K562 (cell line): ENCODE data around the gene MEGF9. TPM values are rescaled to one million over a fixed set of nuclear protein-coding genes. Genes with fewer than 3 reads are reported as not detected.

Source experiments
- ATAC-seq: fragments of 200-7000 bp; cut with Tn5 transposase; 3 replicates; pipeline ENCODE4 v1.9.1; 2020; ENCODE audit warnings: moderate library complexity
- BruUV-seq: library from RNA; stranded (reverse); fragments of 400-500 nt; replicated peaks from 2 replicates; lab custom pipeline; 2021; lab: Mats Ljungman, UMichigan
- CTCF ChIA-PET: fragments of 300-600 bp; formaldehyde crosslinking; extraction: SDS; loops from one replicate; lab custom pipeline; 2021; ENCODE audit warnings: low intra/inter-chr PET ratio; lab: Yijun Ruan, JAX
- POLR2A ChIA-PET: fragments of 300-600, 350-650 bp; sonication (Branson Sonifier 250); formaldehyde crosslinking; extraction: SDS; loops from one replicate; lab custom pipeline; 2021; ENCODE audit warnings: antibody characterized with exemption, inconsistent platforms; lab: Yijun Ruan, JAX
- DNase-seq, 4 experiments: peaks; one replicate each; pipeline versions ENCODE4 v3.0.0 to v3.0.0-alpha.2; 2011 to 2018; ENCODE audit warnings: low spot score in 3 of 4, mixed read lengths in 3 of 4; ENCODE audit errors: extremely low read depth in 1 of 4
- FAIRE-seq: peaks from 2 replicates; lab custom pipeline; 2011; peaks lifted over from hg19 to GRCh38; lab: Jason Lieb, UNC
- H2AFZ ChIP-seq: 2 replicates; pipeline ENCODE4 v1.6.0; 2011; ENCODE audit warnings: low read depth, low read length, control low read depth, inconsistent platforms
- H3K27ac ChIP-seq: fragments of 200-600 bp; 3 replicates; pipeline ENCODE4 v1.8.0; 2011; ENCODE audit warnings: low read depth, mild to moderate bottlenecking, control low read depth, inconsistent platforms, low read length, moderate library complexity, mixed read lengths; ENCODE audit errors: extremely low read depth
- H3K27me3 ChIP-seq, 2 experiments: fragments of 300-600 bp in 1 of 2; 2 replicates in 1 of 2; 3 replicates in 1 of 2; pipeline versions ENCODE4 v1.6.0 to v1.8.0; 2011; ENCODE audit warnings: inconsistent platforms in 2 of 2, low read length in 2 of 2, mild to moderate bottlenecking in 1 of 2, mixed read lengths in 1 of 2, moderate library complexity in 1 of 2; ENCODE audit not compliant: control insufficient read depth in 2 of 2, insufficient read depth in 2 of 2
- H3K36me3 ChIP-seq: fragments of 300-600 bp; 3 replicates; pipeline ENCODE4 v1.8.0; 2011; ENCODE audit warnings: mild to moderate bottlenecking, low read length, inconsistent platforms; ENCODE audit not compliant: control insufficient read depth, insufficient read depth
- H3K4me1 ChIP-seq, 2 experiments: fragments of 200-600 bp in 1 of 2; replicated peaks in 1 of 2; 2 replicates in 1 of 2; 3 replicates in 1 of 2; pipeline versions ENCODE4 v1.5.1 to v1.8.0; 2011; ENCODE audit warnings: inconsistent platforms in 2 of 2, low read length in 2 of 2, mild to moderate bottlenecking in 1 of 2, mixed read lengths in 1 of 2, moderate library complexity in 1 of 2; ENCODE audit not compliant: control insufficient read depth in 2 of 2, insufficient read depth in 2 of 2
- H3K4me2 ChIP-seq: 2 replicates; pipeline ENCODE4 v1.6.1; 2011; ENCODE audit warnings: low read length, control low read depth, inconsistent platforms, mixed read lengths; ENCODE audit not compliant: insufficient read depth
- H3K4me3 ChIP-seq: fragments of 200-600 bp; sonication (generic), shearing (Covaris generic); 2 replicates; pipeline ENCODE4 v1.5.1; 2016; ENCODE audit warnings: control low read depth, inconsistent platforms
- H3K79me2 ChIP-seq: fragments of 200-600 bp; 3 replicates; pipeline ENCODE4 v1.8.0; 2011; ENCODE audit warnings: low read length, inconsistent platforms; ENCODE audit not compliant: control insufficient read depth, insufficient read depth
- H3K9ac ChIP-seq, 2 experiments: 2 replicates each; pipeline versions ENCODE4 v1.6.0 to v1.6.1; 2011; ENCODE audit warnings: low read depth in 2 of 2, low read length in 2 of 2, control low read depth in 1 of 2, inconsistent platforms in 1 of 2, mild to moderate bottlenecking in 1 of 2, mixed read lengths in 1 of 2; ENCODE audit not compliant: insufficient read depth in 1 of 2
- H3K9me1 ChIP-seq: one replicate; pipeline ENCODE4 v1.6.0; 2011; ENCODE audit warnings: inconsistent platforms, mild to moderate bottlenecking, low read length, moderate library complexity; ENCODE audit not compliant: control insufficient read depth, insufficient read depth
- H3K9me3 ChIP-seq: replicated peaks from 2 replicates; pipeline ENCODE4 v1.5.1; 2011; ENCODE audit warnings: low read depth, low read length, inconsistent platforms; ENCODE audit not compliant: control insufficient read depth, insufficient read depth
- H4K20me1 ChIP-seq: replicated peaks from 2 replicates; pipeline ENCODE4 v1.6.1; 2011; ENCODE audit warnings: low read length, inconsistent platforms, mixed read lengths; ENCODE audit not compliant: control insufficient read depth, insufficient read depth
- ASH1L ChIP-seq: fragments of 450-650 bp; IDR thresholded peaks from 2 replicates; pipeline ENCODE4 v1.6.1; 2018; ENCODE audit warnings: borderline replicate concordance, mild to moderate bottlenecking, low read depth; ENCODE audit not compliant: partially characterized antibody
- NCOA4 ChIP-seq: fragments of 450-650 bp; IDR thresholded peaks from 2 replicates; pipeline ENCODE4 v1.6.1; 2018; ENCODE audit warnings: mild to moderate bottlenecking; ENCODE audit not compliant: partially characterized antibody
- RB1 ChIP-seq: fragments of 450-650 bp; IDR thresholded peaks from 2 replicates; pipeline ENCODE4 v1.6.1; 2017; ENCODE audit warnings: low read depth, mild to moderate bottlenecking
- ZNF445 ChIP-seq: fragments of 250-450 bp; sonication (Bioruptor Pico); IDR thresholded peaks from 2 replicates; pipeline ENCODE4 v1.4.0; 2020; ENCODE audit warnings: low read depth, mild to moderate bottlenecking, moderate library complexity
- WGBS: fragments of 100-300 bp; shearing (Covaris generic); methylation state at CpG from one replicate; pipeline ENCODE4 v1.1.6; 2016; ENCODE audit warnings: low coverage, mixed read lengths; ENCODE audit not compliant: insufficient coverage; ENCODE audit errors: missing lambda C conversion rate; 5-methylcytosine and 5-hydroxymethylcytosine counted together
- in situ Hi-C: fragments of 300-500 bp; cut with MboI; formaldehyde crosslinking; loops from 4 replicates; pipeline ENCODE4 v1.15.0; 2018; ENCODE audit warnings: inconsistent platforms, mixed read lengths
- intact Hi-C: fragments of 100-400 bp; cut with micrococcal nuclease; formaldehyde crosslinking; loops from 2 replicates; pipeline ENCODE4 v1.14.2; 2022
- polyA plus RNA-seq, 8 experiments: library from polyadenylated mRNA; depleted of rRNA in 4 of 8; stranded (reverse) in 5 of 8; unstranded in 3 of 8; fragments of >200 nt; fragmentation: Nextera tagmentation in 2 of 8; fragmentation: Illumina TruSeq in 1 of 8; extraction: Ambion mirVana in 2 of 8; extraction: Trizol in 1 of 8; gene quantifications; 2 replicates each; pipeline versions ENCODE4 v1.2.1 to v1.2.3, GENCODE V29; 2011 to 2014; ENCODE audit warnings: inconsistent platforms in 1 of 8, missing spikeins in 1 of 8
- total RNA-seq, 7 experiments: library from RNA; depleted of rRNA in 6 of 7; stranded (reverse); fragments of >200 nt in 6 of 7; fragmentation: Illumina TruSeq in 2 of 7; extraction: Trizol in 2 of 7; gene quantifications; 2 replicates each; pipeline versions ENCODE4 v1.2.1 to v1.2.3, GENCODE V29; 2011 to 2021; ENCODE audit warnings: low replicate concordance in 1 of 7

The MEGF9 gene
- total and polyA plus RNA-seq, 9 of the 15 experiments (the other 6 are each of a cell fraction or from before 2014, with no cell fraction given) = 2.1 to 6.2 (median 3.8) TPM

DNA sequence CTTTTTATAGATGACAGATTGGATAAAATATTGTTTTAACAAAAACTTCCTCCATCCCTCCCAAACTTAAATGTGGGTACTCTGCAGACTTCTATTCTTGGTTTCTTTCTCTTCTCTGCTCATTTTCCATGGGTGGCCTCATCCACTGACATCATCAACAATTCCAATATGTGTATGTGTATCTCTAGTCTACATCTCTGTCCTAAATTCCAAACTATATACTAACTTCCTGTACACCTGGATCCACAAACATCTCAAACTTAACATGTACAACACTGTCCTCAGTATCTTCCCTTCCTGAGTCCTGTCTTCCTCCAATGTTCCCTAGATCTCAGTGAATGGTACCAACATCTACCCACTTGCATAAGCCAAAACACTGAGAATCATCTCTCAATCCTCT is 105.8 kb downstream of the MEGF9 start:
- ChIA-PET CTCF (no interaction called here), POLR2A (no interaction called here)
- FAIRE-seq (no peak), DNase-seq (no peak), ATAC-seq (no peak)
- no peaks in the 10 kb centered on the region for H3K9me3 ChIP-seq
- no peak overlapping the region for H2AFZ ChIP-seq
- no peak for TF ChIP-seq RB1
- no peak for TF ChIP-seq ASH1L
- no peak for TF ChIP-seq NCOA4
- in situ Hi-C loops = loop anchor here (25.0 kb wide), 1 partner anchor 329 kb away; the partner anchor contains the start of gene TRAF1
- no peaks in the 10 kb centered on the region for H3K79me2 ChIP-seq
- no peaks in the 10 kb centered on the region for H3K27me3 ChIP-seq
- no peaks in the 10 kb centered on the region; the same call in 2 of the 3 replicates for H3K36me3 ChIP-seq
- no peak overlapping the region for H3K4me2 ChIP-seq
- no peaks in the 10 kb centered on the region for H3K4me1 ChIP-seq
- no peaks in the 10 kb centered on the region for H4K20me1 ChIP-seq
- H3K27ac ChIP-seq = no peak overlapping the region
- no peaks in the 10 kb centered on the region for H3K9me1 ChIP-seq
- H3K4me3 ChIP-seq = no peak overlapping the region
- H3K9ac ChIP-seq = no peak overlapping the region
- intact Hi-C loops = no loop called here
- no TSS peak for BruUV-seq

- H3K9me1 ChIP-seq = no peaks in the 10 kb centered on the region
- no peak for ATAC-seq
- WGBS = 37% methylated on average over 1 of the region's 1 CpG
- no peaks in the 10 kb centered on the region for H3K4me1 ChIP-seq
- H4K20me1 ChIP-seq = no peaks in the 10 kb centered on the region
- in situ Hi-C loops = loop anchor here (25.0 kb wide), 1 partner anchor 334 kb away; the partner anchor contains the start of gene TRAF1
- intact Hi-C loops = no loop called here
- no peak overlapping the region for H3K27ac ChIP-seq
- H3K79me2 ChIP-seq = no peaks in the 10 kb centered on the region
- H3K9me3 ChIP-seq = no peaks in the 10 kb centered on the region
- ChIA-PET POLR2A (interaction anchor here (0.6 to 1.4 kb wide), 3 partner anchors 16 to 23 kb away, joined by 3 to 5 read pairs (median 3); no protein-coding TSS in a partner anchor), CTCF (no interaction called here)
- no peak overlapping the region for H3K4me3 ChIP-seq
- no peak overlapping the region for H3K9ac ChIP-seq
- H3K27me3 ChIP-seq = no peaks in the 10 kb centered on the region
- no peak for DNase-seq
- FAIRE-seq = no peak
- H3K4me2 ChIP-seq = no peak overlapping the region
- no peaks in the 10 kb centered on the region for H3K36me3 ChIP-seq
- no peak for TF ChIP-seq ZNF445
- H2AFZ ChIP-seq = no peak overlapping the region
- BruUV-seq = no TSS peak
Measured at GRCh38 chr9:120603591-120603990, 110.7 kb downstream of the MEGF9 start.
